ENCODE measurements around the gene GTF3A.
"Not testable (repeated sequence)": the region's sequence is repeated elsewhere in the genome, so short reads cannot be mapped to it uniquely, and the experiment has no call there.

Gene GTF3A

GRCh38 chr13:27424246-27425157 lies at the start of gene GTF3A:
TSS of gene GTF3A (plus strand) at chr13:27424619.
- peak; percentile 82 to 90 (median 88) for DNase-seq

DNA sequence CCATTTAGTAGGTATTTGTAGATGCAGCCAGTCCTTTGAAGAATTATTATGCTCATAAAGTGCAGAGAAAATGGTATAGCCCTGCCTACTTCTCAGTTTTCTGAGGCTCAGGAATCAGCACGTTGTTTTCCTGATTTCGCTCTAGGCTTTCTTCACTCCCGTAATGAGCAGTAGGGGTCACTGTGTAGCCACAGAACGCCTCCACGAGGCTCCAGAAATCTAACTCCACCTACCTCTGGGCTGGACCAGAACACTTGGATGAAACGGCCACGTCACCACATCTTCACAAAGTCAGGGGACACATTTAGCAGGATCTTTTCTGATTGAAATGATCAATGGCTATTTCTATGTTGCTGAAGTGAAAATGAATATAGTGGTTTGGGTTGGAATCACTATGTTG lies 49.8 kb upstream of the GTF3A start:
- DNase-seq, result peak; percentile 27 to 74 (median 72)

DNA sequence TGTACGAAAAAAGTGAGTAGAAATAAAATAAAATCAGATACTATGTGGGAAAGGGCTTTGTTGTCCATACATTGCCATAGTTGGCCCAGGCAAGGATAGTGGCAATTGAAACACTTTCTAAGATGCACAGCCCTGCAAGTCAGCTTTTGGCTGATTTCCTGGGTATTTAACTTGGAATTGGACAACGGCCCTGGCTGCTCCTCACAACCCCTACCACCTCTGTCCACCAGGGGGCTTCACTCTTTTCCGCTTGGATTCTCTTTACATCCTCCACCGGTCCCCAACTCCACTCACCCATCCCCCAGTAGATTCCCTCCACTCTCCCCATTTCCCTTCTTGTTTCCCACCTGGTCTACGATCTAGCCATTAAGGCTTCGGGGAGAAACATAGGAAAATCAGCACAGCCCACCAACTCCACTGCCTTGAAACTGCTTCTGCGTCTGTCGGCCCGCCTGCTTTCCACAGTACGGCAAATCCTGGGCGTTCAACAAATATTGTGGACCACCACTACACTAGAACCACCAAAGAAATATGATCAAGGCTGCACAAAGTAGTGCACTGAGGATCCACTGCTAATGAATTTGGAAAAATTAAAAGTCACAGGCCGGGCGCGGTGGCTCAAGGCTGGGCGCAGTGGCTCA lies 48.6 kb upstream of the GTF3A start:
- peak; percentile 27 to 51 (median 36) for DNase-seq

- DNase-seq, result no peak
These were observed 45.3 kb upstream of the GTF3A start for GRCh38 chr13:27379126-27379525.

- DNase-seq, result peak; percentile 32 to 64 (median 43)
These were observed 44.5 kb upstream of the GTF3A start for GRCh38 chr13:27379694-27380641.

GRCh38 chr13:27381601-27382000 lies 42.8 kb upstream of the GTF3A start:
- DNase-seq, result no peak

DNA sequence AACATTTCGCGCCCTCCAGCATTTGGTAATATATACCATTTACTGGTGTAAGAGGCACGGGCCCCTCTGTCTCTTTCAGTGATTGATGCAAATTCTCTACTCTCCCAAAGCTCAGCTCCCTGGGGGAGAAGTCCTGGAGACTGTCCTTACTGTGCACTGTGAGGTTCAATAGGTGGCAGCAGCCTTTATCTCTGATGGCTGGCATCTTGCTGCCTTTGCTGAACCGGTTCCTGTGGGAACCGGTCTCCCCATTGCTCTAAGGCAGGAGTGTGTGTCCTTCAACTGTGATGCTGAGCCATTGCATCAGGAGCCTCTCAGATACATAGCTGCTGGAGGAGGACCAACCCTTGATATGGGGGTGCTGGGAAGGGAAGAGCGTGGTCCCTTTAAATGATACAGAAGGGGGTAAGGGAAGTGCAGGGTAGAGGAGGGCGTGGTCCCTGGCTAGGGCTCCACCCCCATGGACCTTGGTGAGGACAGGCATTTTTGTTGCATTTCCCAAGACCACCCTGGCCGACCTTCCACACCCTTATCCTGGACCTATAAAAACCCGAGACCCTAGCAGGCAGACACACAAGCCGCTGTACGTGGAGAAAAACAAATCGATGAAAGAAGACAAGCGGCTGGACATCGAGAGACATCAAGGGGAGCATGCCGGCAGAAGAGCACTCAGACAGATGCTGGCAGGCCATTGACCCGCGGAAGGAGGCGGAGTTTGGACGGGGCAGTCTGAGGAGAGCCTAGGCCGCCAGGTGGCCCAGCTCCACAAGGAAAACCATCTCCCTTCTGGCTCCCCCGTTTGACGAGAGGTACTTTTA lies 41.1 kb upstream of the GTF3A start:
- no peak for DNase-seq

- DNase-seq, result no peak
These were observed 40.1 kb upstream of the GTF3A start for GRCh38 chr13:27384285-27384684.

DNA sequence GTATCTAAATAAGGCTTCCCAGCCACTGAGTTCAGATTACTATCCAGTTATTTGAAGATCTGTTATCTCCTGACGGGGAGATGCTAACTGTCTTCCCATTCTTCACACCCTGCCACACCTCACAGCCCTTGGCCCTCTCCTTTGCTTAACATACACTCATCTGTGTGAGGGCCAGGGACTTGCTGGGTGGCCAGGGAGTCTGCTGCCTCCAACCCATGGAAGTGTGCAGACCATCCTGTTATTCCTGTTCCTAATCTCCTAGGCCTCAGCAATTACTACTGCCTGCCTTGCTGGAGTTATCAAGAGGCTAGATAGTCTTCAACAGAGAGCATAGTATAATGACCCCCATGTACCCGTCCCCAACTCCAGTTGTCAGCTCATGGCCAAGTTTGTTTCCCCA lies 36.2 kb upstream of the GTF3A start:
- DNase-seq, result no peak

- no peak for DNase-seq
These were observed 34.5 kb upstream of the GTF3A start for GRCh38 chr13:27389891-27390290.

GRCh38 chr13:27391471-27391870 lies 32.9 kb upstream of the GTF3A start:
- DNase-seq, result no peak

DNA sequence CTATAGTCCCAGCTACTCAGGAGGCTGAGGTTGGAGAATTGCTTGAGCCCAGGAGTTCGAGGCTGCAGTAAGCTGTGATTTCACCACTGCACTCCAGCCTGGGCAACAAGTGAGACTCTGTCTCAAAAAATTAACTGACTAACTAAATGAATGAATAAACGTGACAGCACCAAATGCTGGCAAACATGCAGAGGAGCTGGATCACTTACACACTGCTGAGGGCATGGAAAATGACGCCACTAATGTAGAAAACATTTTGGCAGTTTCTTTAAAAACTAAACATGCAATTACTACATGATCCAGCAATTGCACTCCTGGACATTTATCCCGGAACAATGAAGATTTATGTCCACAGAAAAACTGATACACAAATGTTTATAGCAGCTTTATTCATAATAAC lies 31.3 kb upstream of the GTF3A start:
- no peak for DNase-seq

- DNase-seq, result no peak
These were observed 29.4 kb upstream of the GTF3A start for GRCh38 chr13:27395007-27395510.

DNA sequence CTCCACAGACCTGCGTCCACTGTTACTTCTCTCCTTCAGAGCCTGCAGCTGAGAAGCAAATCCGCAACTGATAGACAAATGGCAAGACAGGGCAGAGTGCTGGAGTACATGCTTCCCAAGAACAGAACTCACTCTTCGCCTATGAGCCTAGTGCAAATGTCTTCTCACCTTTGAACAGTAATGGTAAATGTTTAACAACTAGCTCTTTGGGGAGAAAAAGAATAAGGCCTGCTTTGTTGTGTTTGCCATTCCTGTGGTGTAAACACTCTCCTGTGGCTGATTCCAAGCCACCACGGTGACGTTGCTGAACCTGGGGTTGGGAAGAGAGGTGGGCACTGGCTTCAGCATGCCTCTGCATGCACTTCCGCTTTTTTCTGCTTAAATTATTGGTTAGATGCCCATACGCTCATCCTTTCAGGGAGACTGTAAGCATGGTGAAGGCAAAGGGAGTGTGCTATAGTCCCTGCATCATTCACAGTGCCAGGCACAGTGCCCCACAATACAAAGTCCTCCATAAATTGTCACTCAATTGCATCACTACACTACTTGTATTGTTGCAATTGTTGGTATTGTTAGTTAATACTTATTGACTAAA lies 28.1 kb upstream of the GTF3A start:
- DNase-seq, result no peak

GRCh38 chr13:27398360-27398759 lies 26.1 kb upstream of the GTF3A start:
- no peak for DNase-seq

DNA sequence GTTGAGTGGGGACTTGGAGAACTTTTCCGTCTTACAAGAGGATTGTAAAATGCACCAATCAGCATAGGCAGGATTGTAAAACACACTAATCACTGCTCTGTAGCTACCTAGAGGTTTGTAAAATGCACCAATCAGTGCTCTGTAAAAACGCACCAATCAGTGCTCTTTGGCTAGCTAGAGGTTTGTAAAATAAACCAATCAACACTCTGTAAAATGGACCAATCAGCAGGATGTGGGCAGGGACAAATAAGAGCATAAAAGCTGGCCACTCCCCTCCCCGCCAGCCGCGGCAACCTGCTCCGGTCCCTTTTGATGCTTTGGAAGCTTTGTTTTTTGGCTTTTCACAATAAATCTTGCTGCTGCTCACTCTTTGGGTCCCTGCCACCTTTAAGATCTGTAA lies 24.0 kb upstream of the GTF3A start:
- not testable (repeated sequence) for DNase-seq

DNA sequence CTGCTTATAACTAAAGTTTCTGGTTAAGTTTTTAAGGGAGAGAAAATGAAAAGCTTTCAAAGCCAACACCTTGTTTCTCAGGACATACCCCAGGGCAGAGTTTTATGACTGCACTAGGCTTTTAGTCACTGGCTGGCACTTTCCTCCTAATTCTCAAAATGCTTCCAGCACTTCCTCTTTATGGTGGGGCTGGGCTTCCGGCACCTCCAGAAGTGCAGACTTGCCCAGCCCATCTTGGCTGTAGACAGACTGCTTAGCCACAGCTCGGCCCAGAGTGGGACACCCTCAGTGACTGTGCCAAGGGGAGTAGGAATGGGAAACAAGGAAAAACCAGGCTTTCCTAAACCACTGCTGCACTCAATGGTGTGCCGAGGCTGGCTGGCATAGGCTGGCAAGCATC lies 23.2 kb upstream of the GTF3A start:
- DNase-seq, result no peak

DNA sequence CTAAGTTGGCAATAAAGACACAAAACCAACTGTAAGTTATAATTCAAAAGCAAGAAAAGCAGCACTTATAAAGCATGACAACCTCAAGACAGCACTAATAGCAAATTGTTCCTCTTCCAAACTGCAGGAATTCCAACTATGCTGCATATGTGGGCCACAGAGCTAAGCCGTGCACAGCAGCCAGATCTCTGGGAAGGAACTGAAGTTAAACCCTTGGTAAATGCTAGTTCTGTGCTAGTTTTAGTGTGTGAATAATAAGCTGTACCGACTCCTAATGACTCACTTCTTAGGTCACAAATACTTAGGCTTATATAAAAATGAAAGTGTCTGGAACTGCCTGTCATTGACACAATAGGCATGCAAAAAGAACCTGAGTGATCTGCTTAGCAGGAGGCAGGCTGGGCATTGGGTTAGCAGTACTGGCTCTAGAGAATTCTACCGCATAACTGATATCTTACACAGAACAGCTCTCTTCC lies 21.2 kb upstream of the GTF3A start:
- DNase-seq, result no peak

- peak in 1 of 3 experiments; percentile 21 for DNase-seq
These were observed 20.6 kb upstream of the GTF3A start for GRCh38 chr13:27403727-27404385.

DNA sequence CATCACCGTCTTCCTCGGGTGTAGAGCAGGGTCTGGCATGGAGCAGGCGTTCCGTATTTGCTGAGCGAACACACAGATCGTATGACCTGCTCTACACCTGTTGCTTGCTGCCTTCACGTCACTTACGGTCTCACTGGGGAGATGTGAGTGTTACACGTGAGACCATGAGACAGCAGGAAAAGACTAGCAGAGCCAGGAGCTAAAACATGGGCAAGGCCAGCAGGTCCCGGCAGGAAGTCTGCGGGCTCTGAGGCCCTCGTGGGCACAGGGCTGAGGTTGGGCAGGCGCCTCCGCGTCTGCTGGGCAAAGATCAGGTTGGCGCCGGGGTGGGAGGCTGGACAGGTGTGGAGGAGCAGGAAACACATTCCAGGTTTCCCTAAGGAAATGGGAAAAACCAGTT lies 19.7 kb upstream of the GTF3A start:
- peak in 1 of 3 experiments; percentile 14 for DNase-seq

Data from NCI-H1417 (cell line).